GM18520 (cell line): ENCODE data around the gene TBC1D2.
"Not testable (repeated sequence)": the region's sequence is repeated elsewhere in the genome, so short reads cannot be mapped to it uniquely, and the experiment has no call there.

Experiments used
- ATAC-seq: cut with Tn5 transposase; IDR thresholded peaks from one replicate; pipeline ENCODE4 v1.9.1; 2021; ENCODE audit not compliant: unreplicated experiment

Gene TBC1D2

DNA sequence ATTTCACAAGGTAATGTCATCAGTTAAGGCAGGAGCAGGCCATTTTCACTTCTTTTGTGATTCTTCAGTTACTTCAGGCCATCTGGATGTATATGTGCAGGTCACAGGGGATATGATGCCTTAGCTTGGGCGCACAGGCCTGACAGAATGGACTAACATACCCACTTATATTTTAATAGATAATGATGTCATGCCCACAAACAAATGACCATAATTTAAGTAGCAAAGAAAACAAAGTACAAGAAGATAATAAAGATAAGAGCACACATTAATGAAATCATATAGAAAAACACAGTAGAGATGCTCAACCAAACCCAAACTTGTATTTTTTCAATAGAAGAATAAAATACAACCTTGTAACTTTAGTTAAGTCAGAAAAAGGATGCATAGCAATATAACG, 19.7 kb upstream of the TBC1D2 start:
- ATAC-seq, result no peak

DNA sequence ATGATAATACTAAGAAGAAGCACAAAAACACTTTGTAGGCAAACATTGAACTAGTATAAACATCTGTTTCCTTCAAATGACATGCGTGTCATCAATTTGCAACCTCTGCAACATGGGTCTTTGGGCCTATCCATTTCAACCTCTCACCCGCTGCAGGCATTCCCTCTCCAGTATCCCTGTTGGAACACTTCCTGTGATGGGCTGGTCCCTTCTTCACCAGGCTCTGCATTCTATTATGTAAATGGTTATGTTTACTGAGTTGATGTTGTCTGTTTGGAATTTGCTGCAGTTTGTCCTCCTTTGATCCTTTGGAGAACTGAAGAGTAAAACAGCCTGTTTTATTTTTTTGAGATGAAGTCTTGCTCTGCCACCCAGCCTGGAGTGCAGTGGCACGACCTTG, 16.6 kb upstream of the TBC1D2 start:
- no peak for ATAC-seq

DNA sequence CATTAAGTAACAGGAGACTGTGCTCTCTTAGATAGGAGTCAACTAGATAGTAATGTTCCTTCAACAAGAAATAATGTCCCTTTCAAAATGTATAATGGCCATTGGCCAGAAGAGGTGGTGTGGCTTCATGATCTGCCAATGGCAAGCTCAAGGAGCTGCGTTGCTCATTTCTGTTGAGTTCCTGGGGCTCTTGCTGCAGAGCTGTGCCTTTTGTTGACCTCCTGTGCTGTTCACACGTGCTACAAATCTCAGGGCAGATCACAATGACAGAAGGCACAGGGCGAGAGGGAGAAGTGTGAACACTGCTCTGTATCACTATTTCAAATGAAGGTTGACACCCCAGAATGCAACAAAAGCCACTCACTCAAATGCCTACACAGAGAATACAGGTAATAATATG, 16.0 kb upstream of the TBC1D2 start:
- no peak for ATAC-seq

DNA sequence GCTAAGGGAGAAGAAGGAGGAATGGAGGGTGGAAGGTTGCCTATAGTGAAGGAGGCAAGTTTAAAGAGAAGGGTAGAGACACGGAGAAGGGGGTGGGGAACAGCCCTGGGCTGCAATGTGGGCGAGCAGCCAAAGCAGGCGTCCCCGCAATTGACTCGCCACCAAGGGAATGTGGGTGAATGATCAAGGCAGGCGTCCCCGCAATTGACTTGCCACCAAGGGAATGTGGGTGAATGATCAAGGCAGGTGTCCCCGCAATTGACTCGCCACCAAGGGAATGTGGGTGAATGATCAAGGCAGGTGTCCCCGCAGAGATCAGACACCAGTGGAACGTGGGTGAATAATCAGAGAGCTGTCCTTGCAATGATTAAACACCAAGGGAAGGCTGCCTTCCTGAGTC, 14.8 kb upstream of the TBC1D2 start:
- not testable (repeated sequence) for ATAC-seq

DNA sequence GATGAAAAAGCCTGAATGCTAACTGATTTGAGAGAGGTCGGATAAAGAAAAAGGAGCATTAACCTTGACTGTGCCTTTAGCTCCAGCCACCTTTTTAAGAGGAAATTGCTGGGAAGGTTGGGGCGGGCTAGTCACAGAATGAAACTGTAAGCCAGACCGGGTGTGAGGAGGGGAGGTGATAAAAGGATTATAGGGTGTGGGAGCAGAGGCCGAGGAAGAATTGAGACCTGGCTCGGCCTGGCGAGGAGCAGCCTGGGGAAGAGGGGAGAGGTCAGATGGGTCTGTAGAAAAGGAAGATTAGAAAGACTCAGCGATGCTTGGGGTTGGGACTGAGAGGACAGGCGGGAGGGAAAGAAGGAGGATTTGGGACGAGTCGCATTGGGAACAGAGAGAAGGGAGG, 14.2 kb upstream of the TBC1D2 start:
- not testable (repeated sequence) for ATAC-seq

DNA sequence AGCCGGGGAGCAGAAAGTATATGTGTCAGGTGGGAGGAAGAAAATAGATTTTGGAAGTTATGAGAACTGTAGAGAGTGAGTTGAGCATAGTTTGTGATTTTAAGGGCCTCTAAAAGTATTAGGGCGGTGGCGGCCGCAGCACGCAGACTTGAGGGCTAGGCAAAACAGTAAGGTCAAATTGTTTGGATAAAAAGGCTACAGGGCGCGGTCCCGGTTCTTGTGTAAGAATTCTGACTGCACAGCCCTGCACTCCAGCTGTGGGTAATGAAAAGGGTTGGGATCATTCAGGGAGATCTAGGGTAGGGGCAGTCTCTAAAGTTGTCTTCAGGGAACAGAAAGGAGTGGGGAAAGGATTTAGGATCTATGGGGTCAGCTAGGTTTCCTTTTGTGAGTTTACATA, 12.1 kb upstream of the TBC1D2 start:
- not testable (repeated sequence) for ATAC-seq

DNA sequence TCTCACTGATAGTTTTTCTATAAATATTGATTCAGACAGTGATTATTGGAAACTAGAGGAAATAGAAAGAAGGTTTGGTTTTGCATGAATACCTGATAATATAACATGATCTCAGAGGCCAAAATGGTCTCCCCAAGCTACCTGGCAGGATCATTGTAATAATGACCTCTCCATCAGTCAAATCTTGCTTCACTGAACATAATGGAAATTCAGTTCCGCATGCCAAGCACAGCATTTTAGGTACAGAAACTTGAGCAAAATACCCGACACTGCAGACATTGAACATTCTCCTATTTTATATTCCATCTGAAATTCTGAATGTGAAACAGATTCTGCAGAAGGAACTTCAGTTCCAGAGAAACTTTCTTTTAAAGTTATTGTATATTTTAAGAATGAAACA, 9.1 kb upstream of the TBC1D2 start:
- ATAC-seq, result no peak

DNA sequence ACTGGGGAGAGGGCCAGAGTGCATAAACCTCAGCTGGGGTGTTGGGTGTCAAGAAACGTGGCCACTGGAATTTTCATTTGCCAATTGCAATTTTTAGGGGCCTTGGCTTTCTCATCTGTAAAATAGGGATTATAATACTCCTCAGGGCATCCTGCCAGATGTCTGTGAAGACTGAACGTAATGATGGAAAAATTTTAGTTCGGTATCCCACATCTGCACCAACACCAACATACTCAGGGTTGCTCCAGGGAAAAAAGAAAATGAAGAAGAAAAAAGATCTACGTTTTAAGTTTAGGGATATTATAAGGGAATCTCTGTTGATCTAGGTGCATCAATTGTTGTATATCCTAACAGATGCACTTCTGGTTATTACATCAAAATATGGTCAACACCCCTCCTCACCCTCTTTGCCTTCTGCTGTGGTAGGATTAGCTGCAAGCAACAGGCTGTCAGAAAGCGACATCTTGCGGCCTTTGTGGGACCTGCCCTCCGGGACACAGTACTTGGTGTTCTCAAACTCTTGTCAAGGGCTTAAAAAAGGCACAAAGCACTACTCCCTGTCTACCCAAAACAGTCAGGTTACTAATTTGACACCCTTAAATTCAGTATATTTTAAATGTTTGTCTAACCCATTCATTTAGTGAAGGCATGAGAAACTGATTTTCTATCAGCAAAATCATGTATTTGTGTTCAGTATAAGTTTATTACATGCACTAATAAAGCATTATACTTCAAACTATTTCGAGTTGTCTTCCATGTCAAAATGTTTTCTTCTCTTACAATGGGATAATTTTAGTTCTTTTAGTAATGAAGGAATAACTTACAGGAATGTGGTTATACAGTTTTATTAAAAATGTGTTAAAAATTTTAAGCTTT, 8.3 kb upstream of the TBC1D2 start:
- ATAC-seq, result no peak

DNA sequence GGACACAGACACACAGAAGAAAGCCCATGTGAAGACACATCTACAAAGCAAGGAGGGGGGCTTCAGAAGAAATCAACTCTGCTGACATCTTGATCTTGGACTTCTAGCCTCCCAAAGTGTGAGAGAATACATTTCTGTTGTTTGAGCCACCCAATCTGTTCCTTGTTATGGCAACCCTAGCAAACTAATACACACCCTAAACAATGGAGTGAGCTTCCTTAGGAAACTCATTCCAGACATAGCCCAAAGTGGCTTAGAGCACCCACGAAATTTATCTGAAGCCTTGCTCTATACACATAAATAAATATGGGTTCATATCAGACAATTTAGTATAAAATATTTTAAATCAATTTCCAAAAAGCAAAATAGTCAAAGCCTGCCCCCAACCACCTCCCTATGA, 7.6 kb upstream of the TBC1D2 start:
- no peak for ATAC-seq

DNA sequence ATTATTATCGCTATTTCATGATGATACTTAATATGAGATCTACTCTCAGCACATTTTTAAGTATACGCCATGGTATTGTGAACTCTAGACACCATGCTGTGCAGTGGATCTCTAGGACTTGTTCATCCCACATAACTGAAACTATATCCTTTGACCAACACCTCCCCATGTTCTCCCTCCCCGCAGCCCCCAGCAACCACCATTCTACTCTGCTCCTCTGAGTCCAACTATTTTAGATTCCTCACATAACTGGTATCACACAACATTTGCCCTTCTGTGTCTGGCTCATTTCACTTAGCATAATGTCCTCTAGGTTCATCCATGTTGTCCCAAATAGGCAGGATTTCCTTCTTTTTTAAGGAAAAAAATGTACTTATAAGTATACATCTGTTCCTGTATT, 6.6 kb upstream of the TBC1D2 start:
- no peak for ATAC-seq

DNA sequence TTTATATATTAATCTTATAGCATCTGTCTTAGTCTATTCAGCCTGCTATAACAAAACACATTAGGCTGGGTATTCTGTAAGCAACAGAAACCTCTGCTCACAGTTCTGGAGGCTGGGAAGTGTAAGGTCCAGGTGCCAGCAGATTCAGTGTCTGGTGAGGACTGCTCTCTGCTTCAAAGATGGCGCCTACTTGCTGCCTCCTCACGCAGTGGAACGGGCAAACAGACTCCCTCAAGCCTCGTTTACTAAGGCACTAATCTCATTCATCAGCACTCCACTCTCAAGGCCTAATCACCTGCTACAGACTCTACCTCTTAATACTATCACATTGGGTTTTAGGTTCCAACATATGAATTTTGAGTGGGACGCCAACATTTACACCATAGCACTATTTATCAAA, 5.2 kb upstream of the TBC1D2 start:
- ATAC-seq, result no peak

DNA sequence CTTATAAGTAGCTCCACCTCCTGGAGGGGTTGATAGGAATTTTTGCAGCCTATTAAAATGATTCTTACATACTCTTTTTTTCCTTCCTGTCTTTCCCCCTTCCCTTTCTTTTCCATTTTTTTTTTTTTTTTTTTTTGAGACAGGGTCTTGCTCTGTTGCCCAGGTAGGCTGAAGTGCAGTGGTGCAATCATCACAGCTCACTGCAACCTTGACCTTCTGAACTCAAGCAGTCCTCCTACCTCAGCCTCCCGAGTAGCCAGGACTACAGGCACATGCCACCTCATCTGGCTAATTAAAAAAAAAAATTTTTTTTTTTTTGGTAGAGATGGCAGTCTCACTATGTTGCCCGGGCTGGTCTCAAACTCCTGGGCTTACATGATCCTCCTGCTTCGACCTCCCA, 4.3 kb upstream of the TBC1D2 start:
- ATAC-seq, result no peak

DNA sequence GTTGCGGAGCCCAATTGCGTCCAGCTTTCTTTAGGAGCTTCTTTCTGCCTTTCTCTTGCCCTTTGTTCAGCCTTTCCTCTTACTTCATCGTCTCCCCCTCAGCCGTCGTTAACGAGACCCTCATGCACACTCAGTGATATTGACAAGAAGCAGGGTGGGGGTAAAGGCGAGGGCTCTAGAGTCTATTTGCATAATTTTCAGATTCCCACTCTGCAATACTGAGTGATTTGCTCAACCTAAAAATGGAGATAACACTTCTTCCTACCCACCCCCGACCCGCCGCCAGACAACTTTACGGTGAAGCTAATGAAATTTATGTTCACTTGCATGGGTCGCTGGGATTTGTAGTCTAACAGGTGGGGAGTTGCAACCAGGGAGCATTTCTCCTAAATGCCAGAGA, 1.3 kb upstream of the TBC1D2 start:
- no peak for ATAC-seq

DNA sequence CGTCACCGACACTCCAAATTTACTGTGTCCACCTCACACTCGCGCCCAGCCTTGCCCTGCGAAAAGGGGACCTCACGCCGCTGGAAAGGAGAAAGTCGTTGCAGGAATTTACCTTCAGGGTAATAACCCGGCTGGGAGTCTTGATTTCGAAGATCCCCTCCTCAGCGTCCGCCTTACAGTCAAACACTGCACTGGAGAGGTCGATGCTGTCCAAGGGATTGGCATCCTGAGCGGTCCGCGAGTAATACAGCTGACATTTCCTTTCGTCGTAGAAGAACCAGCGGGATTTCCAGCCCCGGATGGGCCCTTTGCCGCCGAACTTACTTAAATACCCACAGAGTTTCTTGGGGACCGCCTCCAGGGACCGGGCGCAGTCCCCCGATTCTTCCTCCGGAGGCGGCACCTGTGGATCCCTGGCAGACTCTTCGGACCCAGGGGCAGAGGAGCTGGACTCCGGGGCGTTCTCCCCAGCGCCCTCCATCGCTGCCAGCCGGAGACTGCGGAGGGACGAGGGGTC, 330 bp downstream of the TBC1D2 start:
- no peak for ATAC-seq

DNA sequence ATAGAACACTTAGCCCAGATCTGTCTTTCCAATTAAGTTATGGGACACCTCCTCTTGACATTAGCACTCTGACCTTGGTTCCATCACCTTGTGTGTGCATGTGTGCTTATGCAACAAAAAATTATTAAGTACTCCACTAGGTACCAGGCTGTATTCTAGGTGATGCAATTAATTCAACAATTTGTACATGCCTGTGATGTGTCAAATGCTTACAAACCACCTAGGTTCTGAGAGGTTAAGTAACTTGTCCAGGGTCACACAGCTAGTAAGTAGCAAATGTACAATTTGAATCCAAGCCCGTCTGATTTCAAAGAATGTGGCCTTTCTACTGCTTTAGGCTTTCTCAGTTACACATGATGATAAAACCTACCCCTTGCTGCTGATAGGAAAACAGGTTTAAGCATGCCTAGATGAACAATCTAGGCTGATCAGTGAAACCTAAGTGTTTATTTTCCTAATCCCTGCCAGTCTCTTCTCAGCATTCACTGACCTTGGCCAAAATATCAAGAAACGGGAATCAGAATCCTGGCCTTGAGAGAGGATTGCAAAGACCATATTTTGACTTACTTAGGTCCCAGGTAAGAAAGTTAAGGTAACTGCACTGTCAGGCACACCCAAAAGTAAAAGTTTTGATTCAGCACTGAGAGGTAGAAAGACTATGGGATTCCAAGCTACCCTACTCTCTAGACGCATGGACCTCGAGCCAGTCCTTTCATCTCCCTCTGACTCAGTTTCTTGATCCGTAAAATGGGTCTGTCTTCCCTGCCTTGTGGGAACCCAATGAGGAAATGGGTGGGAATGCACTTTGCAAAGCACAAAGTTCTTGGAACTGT, 1.0 kb downstream of the TBC1D2 start:
- ATAC-seq, result no peak

DNA sequence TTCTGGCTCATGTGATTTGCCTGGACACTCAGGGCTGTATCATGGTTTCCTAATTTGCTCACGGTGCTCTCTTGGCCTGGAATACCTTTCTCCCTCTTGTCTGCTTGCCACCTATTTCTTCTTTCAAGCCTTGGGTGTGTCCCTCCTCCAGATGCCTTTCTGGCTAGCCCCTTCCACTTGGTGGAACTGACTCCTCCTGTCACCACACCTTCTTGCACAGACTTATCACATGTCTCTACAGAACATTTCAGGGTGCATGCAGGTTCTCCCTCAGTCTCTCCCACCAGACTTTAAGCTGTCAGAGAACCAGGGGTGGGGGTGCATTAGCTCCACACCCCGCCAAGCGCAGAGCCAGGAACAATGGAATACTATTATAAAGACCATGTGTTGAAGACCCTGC, 1.9 kb downstream of the TBC1D2 start:
- no peak for ATAC-seq

DNA sequence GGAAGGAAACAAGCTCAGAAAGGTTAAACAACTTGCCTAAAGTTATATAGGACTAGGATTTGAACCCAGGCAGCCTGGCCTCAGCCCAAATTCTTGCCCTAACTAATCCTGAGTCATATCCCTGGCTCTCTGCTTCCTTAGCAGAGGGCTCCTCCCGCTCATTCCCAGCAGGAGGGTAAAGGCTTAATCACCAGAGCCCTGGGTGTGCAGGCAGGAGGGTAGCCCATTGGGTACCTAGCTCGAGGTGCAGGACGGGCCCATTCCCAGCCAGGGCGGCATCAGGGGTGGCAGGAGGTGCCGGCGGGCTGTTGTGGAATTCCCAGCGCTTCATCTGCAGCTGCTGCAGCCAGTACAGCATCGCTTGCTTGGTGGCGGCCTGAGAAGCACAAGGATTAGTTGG, 3.9 kb downstream of the TBC1D2 start:
- ATAC-seq, result no peak

DNA sequence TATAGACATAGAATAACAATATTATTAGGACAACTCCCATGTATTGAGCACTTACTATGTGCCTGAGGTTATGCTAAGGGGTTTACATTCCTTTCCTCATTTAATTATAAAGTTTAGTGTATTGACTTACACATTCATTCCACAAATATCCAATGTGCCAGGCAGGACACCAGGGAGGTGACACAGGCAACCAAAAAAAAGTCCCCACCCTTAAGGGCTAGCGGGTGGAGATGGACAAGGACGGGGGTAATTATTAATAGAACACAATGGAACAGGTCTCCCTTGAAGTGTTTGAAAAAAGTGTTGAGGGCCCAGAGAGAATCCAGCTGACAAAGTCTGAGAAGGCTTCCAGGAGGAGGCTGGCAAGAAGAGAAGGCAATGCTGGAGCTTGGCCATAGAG, 5.7 kb downstream of the TBC1D2 start:
- ATAC-seq, result no peak

DNA sequence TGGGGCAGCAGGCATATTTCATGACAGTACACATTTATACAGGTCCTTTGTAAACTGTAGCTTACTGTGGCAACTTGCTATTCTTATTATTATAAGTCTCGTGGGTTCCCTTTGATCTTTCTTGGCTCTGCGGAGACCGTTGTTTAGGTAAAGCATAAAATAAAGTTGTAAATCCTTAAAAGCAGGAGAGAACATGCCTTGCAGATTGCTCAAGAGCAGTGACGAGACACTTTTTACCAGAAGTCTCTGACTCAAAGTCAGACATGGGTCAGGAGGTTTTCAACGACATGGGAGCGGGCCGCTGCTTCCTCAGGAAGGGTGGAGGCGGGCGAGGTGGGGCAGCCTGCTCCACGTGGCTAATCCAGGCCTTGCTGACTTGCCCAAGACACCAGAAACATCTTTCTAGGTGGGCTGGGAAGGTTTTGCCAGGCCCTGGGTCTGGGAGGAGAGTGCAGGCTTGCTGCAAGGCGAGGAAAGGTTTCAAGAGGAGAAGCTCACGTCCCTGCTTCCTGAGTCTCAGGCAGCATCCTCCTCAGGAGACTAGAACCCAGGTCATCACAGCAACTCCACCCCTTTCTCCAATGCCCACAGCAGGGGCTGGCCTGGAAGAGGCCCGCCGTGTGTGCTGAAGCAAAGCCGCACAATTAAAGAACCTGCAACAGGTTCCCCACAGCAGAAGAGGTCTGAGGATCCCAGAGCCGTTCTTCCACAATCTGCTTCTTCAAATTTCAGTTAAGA, 6.5 kb downstream of the TBC1D2 start:
- ATAC-seq, result no peak

DNA sequence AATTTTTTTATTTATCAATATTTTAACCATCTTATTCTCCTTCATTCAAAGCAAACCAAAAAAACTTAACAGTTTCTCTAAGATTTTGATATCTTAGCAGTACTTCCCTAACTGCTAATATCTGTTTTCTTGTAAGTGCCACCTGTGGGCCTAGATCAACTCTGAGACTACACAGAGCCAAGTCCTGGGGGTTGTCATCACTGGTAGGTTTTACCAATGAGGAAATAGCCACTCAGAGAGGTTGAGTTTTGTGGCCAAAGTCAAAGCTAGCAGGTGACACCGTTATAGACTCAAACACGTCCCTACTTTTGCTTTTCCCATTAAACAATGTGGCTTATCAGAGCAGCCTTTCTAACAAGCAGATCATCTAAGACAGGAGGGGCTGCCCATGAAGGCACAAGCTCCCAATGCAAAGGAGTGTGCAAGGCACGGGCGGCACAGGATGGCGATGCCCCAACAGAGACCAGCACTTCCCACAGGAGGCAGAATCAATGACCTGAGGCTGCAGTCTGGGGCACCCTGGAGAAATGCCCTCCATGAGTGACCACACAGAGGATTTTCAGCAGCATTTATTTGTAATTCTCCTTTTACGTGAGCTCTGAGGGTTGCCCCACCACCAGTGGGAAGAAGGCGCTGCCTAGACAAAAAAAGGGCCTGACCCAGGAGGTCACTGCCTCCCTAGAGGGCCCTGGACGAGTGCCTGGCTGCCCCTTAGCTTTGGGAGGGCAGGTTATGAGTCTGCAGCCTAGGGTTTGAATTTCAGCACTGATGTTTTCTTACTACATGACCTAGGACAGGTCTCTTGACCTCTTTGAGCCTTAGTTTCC, 7.4 kb downstream of the TBC1D2 start:
- ATAC-seq, result no peak

DNA sequence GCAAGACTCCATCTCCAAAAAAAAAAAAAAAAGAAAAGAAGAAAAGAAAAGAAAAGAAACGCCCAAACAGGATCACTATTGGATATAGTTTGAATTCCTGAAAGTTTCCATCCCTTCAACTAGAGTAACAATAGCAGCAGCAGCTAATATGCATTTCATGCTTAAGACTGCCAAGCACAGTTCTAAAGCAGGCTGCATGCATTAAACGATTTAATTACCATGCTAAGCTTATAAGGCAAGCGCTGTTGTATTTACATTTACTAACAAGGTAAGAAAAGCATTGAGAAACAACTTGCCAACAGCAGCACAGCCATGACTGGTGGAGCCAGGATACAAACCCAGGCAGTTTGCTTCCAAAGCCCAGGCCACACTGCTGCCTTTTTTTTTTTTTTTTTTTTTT, 13.0 kb downstream of the TBC1D2 start:
- no peak for ATAC-seq
